Cardiac muscle cell (in vitro differentiated cells and primary cell): ENCODE results near the gene PRSS48. TPM values are rescaled to one million over a fixed set of nuclear protein-coding genes. Genes with fewer than 3 reads are reported as not detected.

ENCODE experiments used
- DNase-seq, 2 donors: peaks; one replicate each; pipeline versions ENCODE4 v3.0.0 to v3.0.0-alpha.2; 2010 to 2017; ENCODE audit warnings: low read depth in 1 of 2, low spot score in 1 of 2
- H3K27ac ChIP-seq: fragments of 200-600 bp; sonication (generic); 2 replicates; pipeline ENCODE4 v1.5.1; 2016
- H3K27me3 ChIP-seq: fragments of 200-600 bp; sonication (generic); 2 replicates; pipeline ENCODE4 v1.6.0; 2016; ENCODE audit warnings: control low read depth
- H3K36me3 ChIP-seq: fragments of 200-600 bp; sonication (generic); 2 replicates; pipeline ENCODE4 v1.5.1; 2016; ENCODE audit warnings: control low read depth
- H3K4me1 ChIP-seq: fragments of 200-600 bp; sonication (generic); 2 replicates; pipeline ENCODE4 v1.8.1; 2017; ENCODE audit warnings: low read depth, mild to moderate bottlenecking, mixed run types
- H3K4me3 ChIP-seq: fragments of 200-600 bp; sonication (generic); 2 replicates; pipeline ENCODE4 v1.5.1; 2016; ENCODE audit warnings: mild to moderate bottlenecking
- H3K9me3 ChIP-seq: fragments of 200-600 bp; sonication (generic); 2 replicates; pipeline ENCODE4 v1.5.1; 2017; ENCODE audit warnings: low read depth, mild to moderate bottlenecking, control low read depth
- CTCF ChIP-seq: IDR thresholded peaks from 2 replicates; pipeline ENCODE4 v1.5.1; 2012; ENCODE audit warnings: low read depth, mild to moderate bottlenecking, low read length
- polyA plus RNA-seq: library from polyadenylated mRNA; unstranded; fragments of >200 nt; fragmentation: Nextera tagmentation; extraction: Ambion mirVana; gene quantifications from 2 replicates; pipeline ENCODE4 v1.2.1, GENCODE V29; 2016
- total RNA-seq: library from RNA; depleted of rRNA; stranded (reverse); fragments of >200 nt; gene quantifications from 2 replicates; pipeline ENCODE4 v1.2.3, GENCODE V29; 2016

The PRSS48 gene
- total and polyA plus RNA-seq, 2 experiments from 2014 or later: not detected

GRCh38 chr4:151304755-151305154 lies 27.8 kb downstream of the PRSS48 start:
- Histone ChIP-seq H3K27me3 (no peaks in the 10 kb centered on the region), H3K27ac (peak overlapping the region; percentile 57), H3K4me3 (no peak overlapping the region), H3K4me1 (no peaks in the 10 kb centered on the region), H3K36me3 (no peaks in the 10 kb centered on the region), H3K9me3 (no peaks in the 10 kb centered on the region)
- TF ChIP-seq CTCF: no peak
- DNase-seq: no peak

- no peaks in the 10 kb centered on the region for H3K27me3 ChIP-seq
- H3K4me1 ChIP-seq: peaks cover 10% of the 10 kb centered on the region
Measured at GRCh38 chr4:151310124-151310728, 33.3 kb downstream of the PRSS48 start.

GRCh38 chr4:151313306-151314009 lies 36.5 kb downstream of the PRSS48 start:
- Histone ChIP-seq H3K4me1 (peaks cover 23% of the 10 kb centered on the region), H3K27ac (peak overlapping the region; percentile 88), H3K4me3 (no peak overlapping the region), H3K27me3 (no peaks in the 10 kb centered on the region), H3K9me3 (no peaks in the 10 kb centered on the region), H3K36me3 (no peaks in the 10 kb centered on the region)
- no peak for TF ChIP-seq CTCF
- no peak for DNase-seq

More at GRCh38 chr4:151310124-151310728, 33.3 kb downstream of the PRSS48 start:
- H3K4me3 ChIP-seq: no peak overlapping the region
- no peaks in the 10 kb centered on the region for H3K36me3 ChIP-seq
- H3K27ac ChIP-seq: no peak overlapping the region
- TF ChIP-seq CTCF: no peak
- DNase-seq: no peak
- no peaks in the 10 kb centered on the region for H3K9me3 ChIP-seq

GRCh38 chr4:151314010-151314355 lies 37.0 kb downstream of the PRSS48 start:
- Histone ChIP-seq H3K9me3 (no peaks in the 10 kb centered on the region), H3K4me1 (peaks cover 23% of the 10 kb centered on the region), H3K27ac (peak overlapping the region; percentile 88), H3K4me3 (no peak overlapping the region), H3K36me3 (no peaks in the 10 kb centered on the region), H3K27me3 (no peaks in the 10 kb centered on the region)
- no peak for DNase-seq
- TF ChIP-seq CTCF: no peak

- TF ChIP-seq CTCF: no peak
- H3K27me3 ChIP-seq: no peaks in the 10 kb centered on the region
- H3K27ac ChIP-seq: peak overlapping the region; percentile 88
- no peaks in the 10 kb centered on the region for H3K9me3 ChIP-seq
- no peak for DNase-seq
- no peaks in the 10 kb centered on the region for H3K36me3 ChIP-seq
- H3K4me3 ChIP-seq: no peak overlapping the region
- peaks cover 23% of the 10 kb centered on the region for H3K4me1 ChIP-seq
Measured at GRCh38 chr4:151314479-151314878, 37.5 kb downstream of the PRSS48 start.
